Stimulated activated CD4-positive, alpha-beta T cell treated with anti-CD3 and anti-CD28 coated beads, Interleukin-15, amount 100 ng/mL, for 48 hours (primary cell): Measurements from ENCODE around the gene RPL7A.
A peak's percentile ranks its signal among the peaks of the same experiment; 100 is the strongest.
"Not testable (repeated sequence)": the region's sequence is repeated elsewhere in the genome, so short reads cannot be mapped to it uniquely, and the experiment has no call there.

Experiments
- DNase-seq, 2 donors: peaks; one replicate each; pipeline ENCODE4 v3.0.0-alpha.2; 2020; ENCODE audit warnings: low read depth in 2 of 2

The RPL7A gene

GRCh38 chr9:133327834-133328484 lies 20.1 kb upstream of the RPL7A start:
- no peak for DNase-seq

GRCh38 chr9:133329306-133330156 lies 18.5 kb upstream of the RPL7A start:
- DNase-seq: not testable (repeated sequence)

GRCh38 chr9:133331221-133331620 lies 16.8 kb upstream of the RPL7A start:
- DNase-seq: no peak

- DNase-seq: no peak
Observed at GRCh38 chr9:133331641-133332380, 16.2 kb upstream of the RPL7A start.

- DNase-seq: no peak
Observed at GRCh38 chr9:133332381-133332730, 15.7 kb upstream of the RPL7A start.

- no peak for DNase-seq
Observed at GRCh38 chr9:133333011-133333410, 15.0 kb upstream of the RPL7A start.

- no peak for DNase-seq
Observed at GRCh38 chr9:133333566-133333965, 14.5 kb upstream of the RPL7A start.

DNA sequence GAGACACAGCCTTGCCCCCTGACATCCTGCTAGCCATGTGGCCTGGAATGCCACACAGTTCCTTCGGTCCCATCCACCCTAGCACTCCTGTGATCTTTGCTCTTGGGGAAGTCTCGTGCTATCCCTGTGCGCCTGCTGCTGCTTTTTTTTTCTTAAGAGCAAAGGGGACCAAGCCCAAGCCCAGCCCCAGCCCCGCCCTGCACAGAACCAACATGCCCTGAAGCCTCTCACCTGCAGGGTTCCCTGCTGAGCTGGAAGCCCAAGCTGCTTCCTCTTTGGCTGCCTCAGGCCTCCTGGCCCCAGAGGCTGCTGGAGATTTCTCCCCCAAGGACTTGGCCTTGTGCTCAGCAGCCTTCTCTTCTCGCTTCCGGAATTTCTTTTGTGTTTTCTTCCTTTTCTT lies 13.9 kb upstream of the RPL7A start:
- DNase-seq: no peak

- DNase-seq: not testable (repeated sequence)
Observed at GRCh38 chr9:133334888-133335287, 13.1 kb upstream of the RPL7A start.

- peak; percentile 92 to 93 for DNase-seq
Observed at GRCh38 chr9:133335924-133336811, 11.8 kb upstream of the RPL7A start, which contains the start of gene SURF6. Gene SURF6, minus strand, starts transcription at chr9:133336188. Its CDS starts 56 bp downstream, at chr9:133336132.

- no peak for DNase-seq
Observed at GRCh38 chr9:133339641-133340040, 8.4 kb upstream of the RPL7A start.

GRCh38 chr9:133340256-133340655 lies 7.8 kb upstream of the RPL7A start:
- DNase-seq: no peak

DNA sequence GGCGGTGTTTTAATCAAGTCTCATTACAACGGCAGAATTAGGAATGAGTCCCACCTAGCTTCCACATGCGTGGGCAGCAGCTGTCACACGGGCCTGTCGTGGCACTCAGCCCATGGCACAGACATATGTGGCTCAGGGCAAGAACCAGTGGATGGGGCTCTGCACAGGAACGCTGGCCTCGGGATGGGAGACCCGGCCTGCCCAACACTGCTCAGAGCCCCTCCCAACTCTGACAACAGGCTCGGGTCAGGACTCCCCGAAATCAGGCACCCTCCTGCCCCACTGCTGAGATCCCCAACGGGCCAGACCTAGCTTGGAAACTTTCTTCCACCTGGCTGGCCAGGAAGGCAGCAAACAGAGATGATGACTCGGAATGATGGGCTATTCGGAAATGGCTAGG lies 7.1 kb upstream of the RPL7A start:
- DNase-seq: no peak

- DNase-seq: no peak
Observed at GRCh38 chr9:133341369-133342068, 6.5 kb upstream of the RPL7A start.

DNA sequence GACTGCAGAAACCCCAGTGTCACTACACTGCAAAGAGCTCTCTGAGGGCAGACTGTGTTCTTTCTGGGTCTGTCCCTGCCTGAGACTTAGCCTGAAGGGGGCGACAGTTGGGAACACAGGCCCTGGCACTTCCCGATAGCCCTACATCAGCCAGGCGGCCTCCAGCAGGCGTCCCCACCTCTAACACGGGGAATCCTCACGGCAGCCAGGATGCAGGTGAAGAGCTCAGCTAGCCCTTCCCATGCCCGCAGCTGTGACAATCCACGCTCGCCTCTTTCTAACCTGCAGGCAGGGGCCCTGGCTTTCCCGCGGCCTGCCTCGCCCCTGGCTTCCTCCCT lies 6.0 kb upstream of the RPL7A start:
- no peak for DNase-seq

DNA sequence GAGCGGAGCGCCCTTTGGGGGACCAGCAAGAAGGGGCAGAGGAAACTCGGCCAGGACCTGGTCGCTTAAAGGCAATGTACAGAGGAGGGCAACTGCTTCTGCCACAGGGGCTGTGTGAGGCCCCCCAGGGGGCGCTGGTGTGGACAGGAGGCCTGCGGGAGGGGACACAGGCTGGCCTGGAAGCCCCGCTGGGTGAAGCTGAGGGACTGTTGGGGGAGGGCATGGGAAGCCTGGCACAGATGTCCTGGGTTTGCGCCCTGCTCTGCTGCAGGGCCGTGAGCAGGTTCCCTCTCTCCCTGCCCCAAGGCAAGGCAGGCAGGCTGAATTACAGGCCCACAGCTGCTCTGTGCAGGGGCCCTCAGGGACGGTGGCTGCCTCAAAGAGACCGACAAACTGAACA lies 5.4 kb upstream of the RPL7A start:
- no peak for DNase-seq

DNA sequence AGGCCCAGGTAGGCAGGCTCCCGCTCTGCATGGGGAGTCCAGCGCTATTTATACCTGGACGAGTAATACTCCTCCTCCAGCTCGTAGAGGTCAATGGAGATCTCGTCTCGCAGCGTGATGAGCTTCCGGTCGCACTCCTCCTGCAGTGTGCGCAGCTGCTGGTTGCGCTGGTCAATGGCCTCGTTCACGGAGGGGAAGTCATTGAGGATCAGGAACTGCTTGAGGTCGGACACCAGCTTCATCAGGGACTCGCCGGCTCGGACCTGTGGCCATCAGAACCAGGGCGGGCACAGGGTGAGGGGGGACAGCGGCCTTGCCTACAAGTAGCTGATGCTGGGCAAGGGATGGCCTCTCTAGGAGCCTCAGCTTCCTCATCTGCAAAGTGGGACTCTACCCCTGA lies 3.9 kb upstream of the RPL7A start:
- DNase-seq: no peak

- no peak for DNase-seq
Observed at GRCh38 chr9:133344979-133345378, 3.0 kb upstream of the RPL7A start.

DNA sequence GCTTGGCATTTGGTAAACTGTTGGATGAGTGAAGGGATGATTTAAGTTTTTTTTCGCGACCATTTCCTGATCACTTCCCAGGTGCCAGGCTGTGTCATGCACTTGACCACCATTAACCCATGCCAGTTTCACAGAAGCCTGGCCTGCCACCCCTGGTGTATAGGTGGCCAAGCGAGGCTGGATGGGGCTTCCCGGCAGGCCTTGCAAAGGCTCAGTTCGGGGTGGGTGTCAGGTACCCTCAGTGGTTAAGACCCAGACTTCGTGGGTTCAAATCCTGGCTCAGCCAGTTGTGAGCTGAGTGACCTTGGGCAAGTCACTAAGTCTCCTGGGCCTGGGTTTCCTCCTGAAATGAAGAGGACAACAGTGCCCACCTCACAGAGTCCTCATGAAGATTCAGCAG lies 2.4 kb upstream of the RPL7A start:
- DNase-seq: no peak

DNA sequence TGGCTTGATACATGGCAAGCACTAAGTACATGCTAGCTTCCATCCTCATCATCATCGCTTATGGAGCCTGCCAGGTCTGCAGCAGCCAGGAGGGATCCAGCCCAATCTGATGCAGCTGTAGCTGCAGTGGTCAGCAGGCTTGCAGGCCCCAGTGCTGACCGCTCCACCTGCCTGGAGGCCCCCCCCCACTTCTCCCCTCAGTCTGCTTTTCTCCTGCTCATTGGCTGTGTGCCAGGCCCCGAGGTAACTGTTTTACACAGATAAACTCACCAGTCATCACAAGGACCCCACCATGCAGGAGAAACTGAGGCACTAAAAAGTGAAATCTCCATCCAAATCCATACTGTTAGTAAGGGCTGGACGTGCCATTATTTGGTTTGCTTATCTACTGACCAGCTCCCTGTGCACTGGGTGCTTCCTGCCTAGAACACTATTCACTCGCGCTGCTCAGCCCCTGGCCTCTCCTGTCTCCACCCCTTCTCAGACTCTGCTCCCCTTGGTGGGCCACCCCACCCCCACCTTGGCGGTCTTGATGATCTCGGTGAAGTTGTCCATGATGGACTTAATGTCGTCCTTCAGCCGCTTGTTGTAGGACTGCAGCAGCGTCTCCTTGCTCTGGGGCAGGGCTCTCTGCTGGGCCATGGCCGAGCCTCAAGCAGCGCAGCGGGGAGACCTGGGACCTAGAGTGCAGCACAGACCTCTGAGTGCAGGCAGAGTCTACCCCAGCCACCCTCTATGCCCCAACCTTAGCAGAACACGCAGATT lies 1.8 kb upstream of the RPL7A start:
- no peak for DNase-seq
